Ascending aorta (tissue), 2 donors: ENCODE results near the gene PTPA. TPM values are rescaled to one million over a fixed set of nuclear protein-coding genes. Genes with fewer than 3 reads are reported as not detected.

Experiments
- DNase-seq, 2 donors: peaks; one replicate each; pipeline ENCODE4 v3.0.0-alpha.2; 2019; ENCODE audit warnings: low spot score in 2 of 2
- H3K27ac ChIP-seq, 2 donors: fragments of 200-600 bp; sonication (generic); one replicate each; pipeline ENCODE4 v1.5.1; 2016 to 2017; ENCODE audit warnings: mild to moderate bottlenecking in 1 of 2
- H3K27me3 ChIP-seq: fragments of 200-600 bp; sonication (generic); one replicate; pipeline ENCODE4 v1.5.1; 2017
- H3K36me3 ChIP-seq, 2 donors: fragments of 200-600 bp; sonication (generic); one replicate each; pipeline ENCODE4 v1.5.1; 2016
- H3K4me1 ChIP-seq, 2 donors: fragments of 200-600 bp; sonication (generic); one replicate each; pipeline ENCODE4 v1.5.1; 2016 to 2017; ENCODE audit warnings: mild to moderate bottlenecking in 1 of 2
- H3K4me3 ChIP-seq, 2 donors: fragments of 200-600 bp; sonication (generic); one replicate each; pipeline ENCODE4 v1.5.1; 2016 to 2017; ENCODE audit warnings: mild to moderate bottlenecking in 1 of 2
- H3K9me3 ChIP-seq, 2 donors: fragments of 200-600 bp; sonication (generic); one replicate each; pipeline ENCODE4 v1.5.1; 2016
- CTCF ChIP-seq, 3 experiments: fragments of 200-600 bp in 2 of 3; fragments of 450-650 bp in 1 of 3; sonication (generic) in 2 of 3; IDR thresholded peaks; one replicate each; pipeline ENCODE4 v1.5.1; 2016 to 2019; ENCODE audit warnings: antibody characterized with exemption in 3 of 3, mild to moderate bottlenecking in 1 of 3, moderate library complexity in 1 of 3
- intact Hi-C: fragments of 100-400 bp; cut with DNase I; formaldehyde crosslinking; loops from one replicate; pipeline ENCODE4 v1.15.1; 2023
- total RNA-seq: library from RNA; depleted of rRNA; stranded (reverse); fragments of >200 nt; gene quantifications from one replicate; pipeline ENCODE4 v1.1.0, GENCODE V29; 2016

PTPA gene
- total RNA-seq, 1 donor from 2014 or later = 61.6 TPM

- DNase-seq = peak; percentile 64 to 97
- no peaks in the 10 kb centered on the region for H3K9me3 ChIP-seq
- H3K4me1 ChIP-seq = peaks cover 12 to 22% of the 10 kb centered on the region in 2 donors
- peak overlapping the region; percentile 97 to 100 for H3K27ac ChIP-seq
- H3K36me3 ChIP-seq = no peaks in the 10 kb centered on the region
- TF ChIP-seq CTCF (IDR thresholded peaks at IDR 0.05) = peak; percentile 94 to 99 (median 98)
- intact Hi-C loops = loop anchor here (1.0 kb wide), 4 partner anchors 35 to 436 kb away; no protein-coding TSS in a partner anchor
- H3K4me3 ChIP-seq = peak overlapping the region; percentile 81 to 100
- H3K27me3 ChIP-seq = no peaks in the 10 kb centered on the region
These were observed 63.0 kb downstream of the PTPA start for GRCh38 chr9:129174102-129174723.

GRCh38 chr9:129174724-129175514 is 63.7 kb downstream of the PTPA start:
- H3K27me3 ChIP-seq = no peaks in the 10 kb centered on the region
- peak in 1 of 3 experiments; percentile 25 for TF ChIP-seq CTCF (IDR thresholded peaks at IDR 0.05)

GRCh38 chr9:129175515-129175824 is 64.3 kb downstream of the PTPA start:
- peaks cover 12 to 22% of the 10 kb centered on the region in 2 donors for H3K4me1 ChIP-seq
- H3K27me3 ChIP-seq = no peaks in the 10 kb centered on the region
- DNase-seq = no peak
- no peaks in the 10 kb centered on the region for H3K36me3 ChIP-seq
- peak overlapping the region; percentile 81 to 100 for H3K4me3 ChIP-seq
- peak overlapping the region; percentile 97 to 100 for H3K27ac ChIP-seq
- no peaks in the 10 kb centered on the region for H3K9me3 ChIP-seq
- intact Hi-C loops = loop anchor here (5.0 kb wide), 4 partner anchors 142 to 452 kb away; partner anchors contain the start of gene NTMT1
- no peak for TF ChIP-seq CTCF (IDR thresholded peaks at IDR 0.05)

More at GRCh38 chr9:129174724-129175514, 63.7 kb downstream of the PTPA start:
- peak overlapping the region; percentile 97 to 100 for H3K27ac ChIP-seq
- peak; percentile 34 to 94 for DNase-seq
- no peaks in the 10 kb centered on the region for H3K36me3 ChIP-seq
- H3K9me3 ChIP-seq = no peaks in the 10 kb centered on the region
- intact Hi-C loops = loop anchor here (1.0 to 5.0 kb wide), 8 partner anchors 36 to 452 kb away; partner anchors contain the start of gene NTMT1
- H3K4me1 ChIP-seq = peaks cover 12 to 22% of the 10 kb centered on the region in 2 donors
- peak overlapping the region; percentile 81 to 100 for H3K4me3 ChIP-seq

GRCh38 chr9:129175825-129176633 is 64.8 kb downstream of the PTPA start:
- peak; percentile 73 to 90 for DNase-seq
- Histone ChIP-seq H3K36me3 (no peaks in the 10 kb centered on the region), H3K4me1 (peaks cover 12 to 22% of the 10 kb centered on the region in 2 donors), H3K27ac (peak overlapping the region; percentile 97 to 100), H3K4me3 (peak overlapping the region; percentile 81 to 100), H3K9me3 (no peaks in the 10 kb centered on the region), H3K27me3 (no peaks in the 10 kb centered on the region)
- no peak for TF ChIP-seq CTCF (IDR thresholded peaks at IDR 0.05)
- intact Hi-C loops = loop anchor here (1.0 to 5.0 kb wide), 7 partner anchors 141 to 451 kb away; partner anchors contain the start of gene NTMT1
